NCI-H1694 treated with DMSO at 0.1 percent for 48 hours (cell line): ENCODE results near the gene SCRN1.
A peak's percentile ranks its signal among the peaks of the same experiment; 100 is the strongest.
"Not testable (repeated sequence)": the region's sequence is repeated elsewhere in the genome, so short reads cannot be mapped to it uniquely, and the experiment has no call there.

ENCODE experiments used
- DNase-seq: peaks from one replicate; lab custom pipeline; 2025; lab: John Stamatoyannopoulos, UW

The SCRN1 gene

DNA sequence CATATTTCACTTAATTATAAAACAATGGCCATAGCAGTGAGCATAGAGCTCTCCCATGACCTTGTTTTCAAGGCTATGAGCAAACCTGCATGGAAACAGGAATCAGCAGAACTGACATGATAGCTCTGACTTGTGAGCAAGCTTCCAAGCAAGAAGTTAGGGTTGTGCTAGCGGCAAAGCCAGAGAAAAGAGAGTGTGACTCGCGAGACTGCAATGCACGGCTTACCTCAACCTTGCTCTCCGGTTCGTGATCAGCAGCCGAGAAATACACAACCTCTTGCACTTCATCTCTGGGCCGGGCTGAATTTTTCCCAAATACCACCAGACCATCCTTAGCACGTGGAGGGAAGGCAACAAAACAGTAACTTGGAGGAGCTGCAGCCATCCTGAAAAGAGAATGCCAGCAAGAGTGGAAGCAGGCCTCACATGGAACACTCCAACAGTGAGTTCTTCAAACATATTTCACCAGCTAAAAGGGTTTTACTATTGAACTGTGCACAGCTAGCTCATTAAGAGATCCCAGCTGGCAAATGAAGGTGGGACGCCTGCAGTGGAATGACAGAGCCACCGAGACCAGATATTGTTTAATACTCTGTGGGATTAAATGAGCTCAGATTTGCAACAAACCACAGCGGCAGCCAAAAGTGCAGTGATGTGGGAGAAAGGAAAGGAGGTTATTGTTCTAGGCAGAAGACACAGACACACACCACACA is 20.8 kb downstream of the SCRN1 start:
- DNase-seq: peak; percentile 95

DNA sequence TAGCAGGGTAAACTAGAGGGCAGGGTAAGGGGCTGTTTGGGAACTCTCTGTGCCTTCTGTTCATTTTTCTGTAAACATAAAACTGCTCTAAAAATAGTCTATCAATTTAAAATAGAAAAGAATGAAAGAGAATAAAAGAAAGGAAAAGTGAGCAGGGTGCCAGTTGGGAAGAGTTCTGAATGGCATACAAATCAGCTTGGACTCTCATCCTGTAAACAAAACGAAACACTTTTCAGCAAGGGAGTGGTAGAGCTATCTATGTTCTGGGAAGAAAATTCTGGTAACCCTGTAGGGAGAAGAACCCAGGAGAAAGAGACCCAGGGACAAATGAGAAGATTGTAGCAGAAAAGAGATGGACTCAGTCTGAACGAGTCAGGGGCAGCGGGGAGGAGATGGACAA is 24.6 kb downstream of the SCRN1 start:
- no peak for DNase-seq

- DNase-seq: no peak
Measured at GRCh38 chr7:29962035-29962434, 27.6 kb downstream of the SCRN1 start.

DNA sequence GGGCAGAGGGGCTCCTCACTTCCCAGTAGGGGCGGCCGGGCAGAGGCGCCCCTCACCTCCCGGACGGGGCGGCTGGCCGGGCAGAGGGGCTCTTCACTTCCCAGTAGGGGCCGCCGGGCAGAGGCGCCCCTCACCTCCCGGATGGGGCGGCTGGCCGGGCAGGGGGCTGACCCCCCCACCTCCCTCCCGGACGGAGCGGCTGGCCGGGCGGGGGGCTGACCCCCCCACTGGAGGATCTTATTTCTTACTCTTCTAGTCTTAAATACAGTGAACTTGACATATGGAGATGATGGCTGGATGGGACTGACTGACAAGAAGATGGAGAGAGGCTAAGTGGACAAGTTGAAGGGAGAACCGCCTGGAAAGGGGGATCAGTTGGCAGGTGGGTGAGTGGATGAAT is 28.0 kb downstream of the SCRN1 start:
- DNase-seq: not testable (repeated sequence)

- DNase-seq: no peak
Measured at GRCh38 chr7:29958667-29959358, 30.8 kb downstream of the SCRN1 start.

- peak; percentile 79 for DNase-seq
Measured at GRCh38 chr7:29957521-29958310, 31.9 kb downstream of the SCRN1 start.

- DNase-seq: no peak
Measured at GRCh38 chr7:29956487-29956836, 33.1 kb downstream of the SCRN1 start.

DNA sequence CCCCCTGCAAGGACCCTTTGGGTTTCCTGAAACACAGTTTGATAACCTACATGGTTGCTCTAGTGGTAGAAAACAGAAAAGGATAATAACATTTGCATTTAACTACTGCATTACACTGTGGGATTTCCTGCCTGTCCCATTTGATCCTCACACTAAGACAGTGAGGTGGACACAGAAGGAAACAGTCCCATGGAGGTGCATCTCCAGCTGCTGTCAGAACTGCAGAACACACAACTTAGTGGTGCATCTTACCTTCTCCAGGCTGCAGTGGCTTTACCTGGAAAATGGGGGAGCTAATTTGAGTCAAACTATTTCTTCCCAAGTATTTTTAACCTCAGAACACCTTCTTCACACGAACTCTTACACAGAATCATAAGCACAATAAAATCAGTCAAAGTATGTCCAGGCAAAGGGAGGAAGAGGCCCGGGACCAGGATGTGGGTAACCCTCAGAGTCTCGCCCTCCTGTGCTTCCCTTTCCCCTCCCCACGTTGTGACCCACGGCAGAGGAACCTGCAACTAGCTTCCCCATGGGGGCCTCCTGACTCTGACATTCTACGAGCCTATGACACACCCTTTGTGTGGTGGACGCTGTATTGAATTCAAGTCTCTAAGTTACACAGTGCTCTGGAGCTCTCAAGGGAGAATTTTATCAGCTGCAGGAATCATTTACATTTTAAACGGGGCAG is 33.7 kb downstream of the SCRN1 start:
- DNase-seq: no peak

DNA sequence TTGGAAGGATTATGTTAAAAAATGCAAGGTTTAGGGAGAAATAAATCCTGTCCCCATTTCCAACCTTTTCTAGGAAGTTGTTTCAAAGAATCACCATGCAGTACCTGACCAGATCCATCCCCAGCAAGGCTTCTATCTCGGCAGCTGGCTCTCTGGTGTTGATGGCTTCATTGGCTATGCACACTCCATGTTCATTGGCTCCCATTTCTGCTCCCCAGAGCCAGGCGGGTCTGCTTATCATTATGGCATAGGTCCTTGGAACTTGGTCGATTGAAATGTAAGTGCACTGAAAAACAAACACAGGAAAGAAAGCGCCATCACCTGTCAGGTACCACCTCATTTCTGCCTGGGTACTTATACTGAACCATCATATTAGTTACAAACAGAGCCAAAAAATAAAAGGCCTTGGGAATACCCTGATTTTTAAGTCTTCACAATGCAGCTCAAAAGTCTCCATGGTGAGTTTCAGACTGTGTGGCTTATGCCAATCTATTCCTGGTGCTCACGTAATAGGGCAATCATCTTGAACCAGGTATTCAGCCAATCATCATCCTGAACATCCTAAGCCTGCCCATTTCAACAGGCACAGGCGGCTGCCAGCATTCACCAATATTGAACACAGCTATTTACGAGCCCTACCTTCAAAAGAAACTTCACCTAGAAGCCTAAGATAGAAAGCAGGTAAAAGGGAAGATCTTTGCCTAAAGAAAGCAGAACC is 34.4 kb downstream of the SCRN1 start:
- DNase-seq: no peak

- no peak for DNase-seq
Measured at GRCh38 chr7:29953726-29954347, 35.8 kb downstream of the SCRN1 start.

DNA sequence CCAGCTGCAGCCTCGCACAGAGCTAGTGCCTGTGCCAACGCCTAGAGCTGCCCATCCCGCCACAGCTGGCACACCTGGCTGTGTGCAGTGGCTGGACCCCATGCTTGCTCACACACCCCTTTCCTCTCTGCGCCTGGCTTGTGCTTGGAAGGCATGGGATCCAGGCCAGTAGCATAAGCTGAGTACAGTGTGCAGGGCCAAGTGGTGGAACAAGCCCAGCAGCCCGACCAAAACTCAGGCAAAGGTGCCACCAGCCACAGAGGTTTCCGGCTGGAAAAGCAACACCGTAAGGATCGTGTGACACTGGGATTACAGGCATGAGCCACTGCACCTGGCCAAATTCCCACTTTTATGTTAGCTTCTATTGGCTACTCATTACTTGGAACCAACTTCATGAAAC is 38.4 kb downstream of the SCRN1 start:
- DNase-seq: no peak

DNA sequence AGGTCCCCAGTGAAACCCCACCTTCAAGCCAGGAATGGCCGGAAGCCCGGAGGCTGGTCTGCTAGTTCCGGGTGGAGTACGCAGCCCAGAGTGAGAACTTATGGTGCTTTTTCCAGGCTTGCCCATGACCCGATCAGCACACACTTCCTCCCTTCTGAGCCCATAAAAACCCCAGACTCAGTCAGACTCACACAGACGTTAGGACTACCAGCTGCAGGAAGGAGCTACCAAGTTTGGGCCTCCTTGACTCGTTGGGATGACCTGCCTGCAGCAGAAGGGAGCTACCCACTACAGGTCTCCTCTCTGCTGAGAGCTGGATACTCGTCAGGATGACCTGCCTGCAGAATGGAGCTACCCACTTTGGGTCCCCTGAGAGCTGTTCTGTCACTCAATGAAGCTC is 39.1 kb downstream of the SCRN1 start:
- DNase-seq: no peak

- DNase-seq: peak; percentile 55
Measured at GRCh38 chr7:29948587-29948986, 41.0 kb downstream of the SCRN1 start.

DNA sequence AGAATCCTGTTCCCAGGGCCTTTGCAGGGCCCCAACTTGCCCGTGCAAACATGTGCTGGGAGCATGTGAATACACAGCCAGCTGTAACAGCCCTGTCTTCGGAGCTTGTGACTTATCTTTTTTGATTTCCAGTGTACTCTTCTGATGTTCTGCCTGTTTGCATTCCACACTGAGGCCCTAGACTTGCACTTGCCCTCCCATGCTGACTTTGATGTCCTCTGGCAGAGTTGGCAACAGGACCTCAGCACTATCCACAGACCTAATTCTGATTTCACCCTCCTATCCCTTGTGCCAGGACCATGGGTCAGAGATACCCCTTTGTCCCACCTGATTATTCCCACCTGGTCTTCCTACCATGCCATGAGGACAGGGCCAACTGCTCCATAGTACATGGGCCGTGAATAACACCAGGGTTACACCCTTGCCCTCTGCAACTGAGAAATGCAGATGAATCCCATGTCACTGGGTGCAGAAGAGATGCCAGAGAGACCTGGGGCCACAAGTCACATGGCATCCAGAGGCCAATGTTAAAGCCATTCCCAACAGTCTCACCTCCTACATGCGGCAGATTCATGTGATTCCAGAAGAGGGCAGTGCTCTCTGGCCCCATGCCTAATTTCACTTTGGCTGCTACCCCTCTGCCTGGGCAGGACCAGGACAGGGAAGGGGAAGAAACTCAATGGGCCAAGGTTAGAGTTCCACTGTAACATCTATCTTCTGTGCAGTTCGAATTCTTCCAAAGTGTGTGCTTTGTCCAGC is 43.0 kb downstream of the SCRN1 start:
- DNase-seq: peak; percentile 9

- DNase-seq: no peak
Measured at GRCh38 chr7:29945259-29945809, 44.3 kb downstream of the SCRN1 start.

GRCh38 chr7:29940199-29940598 is 49.4 kb downstream of the SCRN1 start:
- DNase-seq: no peak

DNA sequence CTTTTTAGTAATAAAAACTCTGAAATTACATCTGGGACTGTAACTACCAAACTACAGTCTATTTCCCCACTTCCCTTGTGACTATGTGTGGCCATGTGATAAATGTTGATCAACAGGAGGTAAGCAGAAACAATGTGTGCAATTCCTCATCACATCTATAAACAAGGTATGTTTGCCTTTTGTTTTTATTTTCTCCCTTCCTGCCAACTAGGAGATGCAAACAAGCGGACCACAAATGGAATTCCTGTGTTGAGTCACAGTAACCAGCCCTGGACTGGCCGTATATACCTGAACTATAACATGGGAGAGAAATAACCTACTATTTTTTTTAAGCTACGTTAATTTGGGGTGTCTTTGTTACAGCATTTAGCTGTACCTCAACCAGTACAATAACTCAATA is 52.5 kb downstream of the SCRN1 start:
- DNase-seq: no peak

GRCh38 chr7:29935111-29935510 is 54.5 kb downstream of the SCRN1 start:
- no peak for DNase-seq

- no peak for DNase-seq
Measured at GRCh38 chr7:29929018-29929807, 60.4 kb downstream of the SCRN1 start.
